Measurements from ENCODE around the gene GABRB1. TPM values are rescaled to one million over a fixed set of nuclear protein-coding genes. Genes with fewer than 3 reads are reported as not detected.

GABRB1 gene
- total RNA-seq (2014; rRNA removed; shearing (Covaris generic)), result 1.00 and 1.7 TPM in 2 replicates

GRCh38 chr4:47031011-47031678, at the start of gene GABRB1:
Gene GABRB1 (plus strand): TSS chr4:47031567.
- DNase-seq (ENCODE audit: low spot score), result no peak

GRCh38 chr4:46984781-46985180, 46.6 kb upstream of the GABRB1 start:
- DNase-seq (ENCODE audit: low spot score), result no peak

GRCh38 chr4:46986922-46987638, 44.3 kb upstream of the GABRB1 start:
- no peak for DNase-seq (ENCODE audit: low spot score)

- DNase-seq (ENCODE audit: low spot score), result no peak
Observed at GRCh38 chr4:46992338-46992737, 39.0 kb upstream of the GABRB1 start.

GRCh38 chr4:46993075-46994006, 38.0 kb upstream of the GABRB1 start, which contains the start of gene GABRA4:
Gene GABRA4 (minus strand): TSS chr4:46993581. CDS start chr4:46993424, 157 bp downstream.
- DNase-seq (ENCODE audit: low spot score), result no peak

- DNase-seq (ENCODE audit: low spot score), result no peak
Observed at GRCh38 chr4:46994007-46994405, 37.4 kb upstream of the GABRB1 start.

GRCh38 chr4:46999566-46999965, 31.8 kb upstream of the GABRB1 start:
- DNase-seq (ENCODE audit: low spot score), result no peak

- no peak for DNase-seq (ENCODE audit: low spot score)
Observed at GRCh38 chr4:47000406-47000805, 31.0 kb upstream of the GABRB1 start.

- DNase-seq (ENCODE audit: low spot score), result peak; percentile 3
Observed at GRCh38 chr4:47002580-47002979, 28.8 kb upstream of the GABRB1 start.

- no peak for DNase-seq (ENCODE audit: low spot score)
Observed at GRCh38 chr4:47010347-47010911, 20.9 kb upstream of the GABRB1 start.

GRCh38 chr4:47010912-47011446, 20.4 kb upstream of the GABRB1 start:
- no peak for DNase-seq (ENCODE audit: low spot score)

- no peak for DNase-seq (ENCODE audit: low spot score)
Observed at GRCh38 chr4:47012676-47013075, 18.7 kb upstream of the GABRB1 start.

GRCh38 chr4:47013373-47013772, 18.0 kb upstream of the GABRB1 start:
- no peak for DNase-seq (ENCODE audit: low spot score)

- DNase-seq (ENCODE audit: low spot score), result no peak
Observed at GRCh38 chr4:47017081-47017480, 14.3 kb upstream of the GABRB1 start.

GRCh38 chr4:47017494-47017893, 13.9 kb upstream of the GABRB1 start:
- peak; percentile 29 for DNase-seq (ENCODE audit: low spot score)

GRCh38 chr4:47031751-47032404, 511 bp downstream of the GABRB1 start:
- no peak for DNase-seq (ENCODE audit: low spot score)

- DNase-seq (ENCODE audit: low spot score), result peak; percentile 6
Observed at GRCh38 chr4:47032405-47033106, 1.2 kb downstream of the GABRB1 start.

GRCh38 chr4:47038263-47038662, 6.9 kb downstream of the GABRB1 start:
- DNase-seq (ENCODE audit: low spot score), result no peak

GRCh38 chr4:47040828-47041227, 9.5 kb downstream of the GABRB1 start:
- no peak for DNase-seq (ENCODE audit: low spot score)

- DNase-seq (ENCODE audit: low spot score), result no peak
Observed at GRCh38 chr4:47043821-47044220, 12.5 kb downstream of the GABRB1 start.

Data from A172 (cell line).